ENCODE results near the gene DNAH2.

DNAH2 gene

DNA sequence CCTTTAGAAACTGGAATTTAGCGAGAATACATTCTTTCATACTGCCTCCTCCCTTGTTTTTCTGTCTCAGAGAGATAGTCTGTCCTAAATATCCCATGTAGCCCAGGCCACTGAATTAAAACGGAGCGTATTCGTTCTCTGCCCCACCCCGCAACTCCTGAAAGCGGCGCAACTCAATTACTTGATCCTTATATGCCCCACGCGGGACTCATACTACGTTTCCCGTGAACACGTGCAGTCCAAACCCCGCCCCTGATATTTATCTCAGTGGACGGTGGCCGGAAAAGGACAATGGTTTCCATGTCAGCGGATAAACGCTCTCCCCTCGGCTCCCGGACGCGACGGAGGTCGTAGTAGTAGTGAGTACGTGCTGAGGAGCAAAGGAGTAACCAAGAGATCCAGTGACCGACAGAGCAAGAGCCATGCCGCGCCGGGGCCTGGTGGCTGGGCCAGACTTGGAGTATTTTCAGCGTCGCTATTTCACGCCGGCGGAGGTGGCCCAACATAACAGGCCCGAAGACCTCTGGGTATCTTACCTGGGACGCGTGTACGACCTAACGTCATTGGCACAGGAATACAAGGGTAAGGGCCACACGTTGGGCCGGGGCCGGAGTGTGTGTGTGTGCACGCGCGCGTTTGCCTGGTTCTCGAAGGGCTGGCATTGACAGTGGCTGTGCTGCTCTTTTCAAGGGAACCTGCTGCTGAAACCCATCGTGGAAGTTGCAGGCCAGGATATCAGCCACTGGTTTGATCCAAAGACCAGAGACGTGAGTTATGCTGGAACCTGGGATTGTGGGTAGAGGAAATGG, 140.4 kb downstream of the DNAH2 start, which contains the start of gene CYB5D1 (continued):
- TF ChIP-seq ZNF692 (tag by site-specific recombination; IDR thresholded peaks at IDR 0.05) = peak; percentile 30; the same call in 1 of the 2 replicates
- TF ChIP-seq INSM2 (tag by site-specific recombination; IDR thresholded peaks at IDR 0.05) = peak; percentile 9; the same call in 1 of the 2 replicates
- no peak for TF ChIP-seq KLF8 (tag by site-specific recombination; IDR thresholded peaks at IDR 0.05)
- TF ChIP-seq ZNF138 (tag by site-specific recombination; IDR thresholded peaks at IDR 0.05; ENCODE audit: borderline replicate concordance) = no peak
- no peak for TF ChIP-seq ZNF362 (tag by site-specific recombination; IDR thresholded peaks at IDR 0.05)
- no peak for TF ChIP-seq ZNF768 (tag by site-specific recombination; IDR thresholded peaks at IDR 0.05)
- no peak for TF ChIP-seq ZNF280C (tag by site-specific recombination; IDR thresholded peaks at IDR 0.05)
- TF ChIP-seq GLIS2 (tag by site-specific recombination; IDR thresholded peaks at IDR 0.05) = no peak
- no peak for TF ChIP-seq ZNF184 (tag by site-specific recombination; IDR thresholded peaks at IDR 0.05)
- TF ChIP-seq ZNF561 (tag by site-specific recombination; IDR thresholded peaks at IDR 0.05; ENCODE audit: borderline replicate concordance) = no peak
- TF ChIP-seq, protein P1, sequence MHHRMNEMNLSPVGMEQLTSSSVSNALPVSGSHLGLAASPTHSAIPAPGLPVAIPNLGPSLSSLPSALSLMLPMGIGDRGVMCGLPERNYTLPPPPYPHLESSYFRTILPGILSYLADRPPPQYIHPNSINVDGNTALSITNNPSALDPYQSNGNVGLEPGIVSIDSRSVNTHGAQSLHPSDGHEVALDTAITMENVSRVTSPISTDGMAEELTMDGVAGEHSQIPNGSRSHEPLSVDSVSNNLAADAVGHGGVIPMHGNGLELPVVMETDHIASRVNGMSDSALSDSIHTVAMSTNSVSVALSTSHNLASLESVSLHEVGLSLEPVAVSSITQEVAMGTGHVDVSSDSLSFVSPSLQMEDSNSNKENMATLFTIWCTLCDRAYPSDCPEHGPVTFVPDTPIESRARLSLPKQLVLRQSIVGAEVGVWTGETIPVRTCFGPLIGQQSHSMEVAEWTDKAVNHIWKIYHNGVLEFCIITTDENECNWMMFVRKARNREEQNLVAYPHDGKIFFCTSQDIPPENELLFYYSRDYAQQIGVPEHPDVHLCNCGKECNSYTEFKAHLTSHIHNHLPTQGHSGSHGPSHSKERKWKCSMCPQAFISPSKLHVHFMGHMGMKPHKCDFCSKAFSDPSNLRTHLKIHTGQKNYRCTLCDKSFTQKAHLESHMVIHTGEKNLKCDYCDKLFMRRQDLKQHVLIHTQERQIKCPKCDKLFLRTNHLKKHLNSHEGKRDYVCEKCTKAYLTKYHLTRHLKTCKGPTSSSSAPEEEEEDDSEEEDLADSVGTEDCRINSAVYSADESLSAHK (tag by site-specific recombination; IDR thresholded peaks at IDR 0.05) = no peak
- TF ChIP-seq, protein P2, sequence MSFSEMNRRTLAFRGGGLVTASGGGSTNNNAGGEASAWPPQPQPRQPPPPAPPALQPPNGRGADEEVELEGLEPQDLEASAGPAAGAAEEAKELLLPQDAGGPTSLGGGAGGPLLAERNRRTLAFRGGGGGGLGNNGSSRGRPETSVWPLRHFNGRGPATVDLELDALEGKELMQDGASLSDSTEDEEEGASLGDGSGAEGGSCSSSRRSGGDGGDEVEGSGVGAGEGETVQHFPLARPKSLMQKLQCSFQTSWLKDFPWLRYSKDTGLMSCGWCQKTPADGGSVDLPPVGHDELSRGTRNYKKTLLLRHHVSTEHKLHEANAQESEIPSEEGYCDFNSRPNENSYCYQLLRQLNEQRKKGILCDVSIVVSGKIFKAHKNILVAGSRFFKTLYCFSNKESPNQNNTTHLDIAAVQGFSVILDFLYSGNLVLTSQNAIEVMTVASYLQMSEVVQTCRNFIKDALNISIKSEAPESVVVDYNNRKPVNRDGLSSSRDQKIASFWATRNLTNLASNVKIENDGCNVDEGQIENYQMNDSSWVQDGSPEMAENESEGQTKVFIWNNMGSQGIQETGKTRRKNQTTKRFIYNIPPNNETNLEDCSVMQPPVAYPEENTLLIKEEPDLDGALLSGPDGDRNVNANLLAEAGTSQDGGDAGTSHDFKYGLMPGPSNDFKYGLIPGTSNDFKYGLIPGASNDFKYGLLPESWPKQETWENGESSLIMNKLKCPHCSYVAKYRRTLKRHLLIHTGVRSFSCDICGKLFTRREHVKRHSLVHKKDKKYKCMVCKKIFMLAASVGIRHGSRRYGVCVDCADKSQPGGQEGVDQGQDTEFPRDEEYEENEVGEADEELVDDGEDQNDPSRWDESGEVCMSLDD (tag by site-specific recombination; IDR thresholded peaks at IDR 0.05) = 0 out of 2 replicates have a peak, but pooled peaks have one; percentile 34
- peak; percentile 41; the same call in 1 of the 2 replicates for TF ChIP-seq ZSCAN18 (tag by site-specific recombination; IDR thresholded peaks at IDR 0.05)
- TF ChIP-seq ZNF76 (tag by site-specific recombination; IDR thresholded peaks at IDR 0.05; ENCODE audit: borderline replicate concordance, low read depth) = peak; percentile 95
- TF ChIP-seq ZNF626 (tag by site-specific recombination; IDR thresholded peaks at IDR 0.05) = no peak
- TF ChIP-seq ZNF558 (tag by site-specific recombination; IDR thresholded peaks at IDR 0.05) = no peak; the same call in 1 of the 2 replicates
- no peak; the same call in 1 of the 2 replicates for TF ChIP-seq ZNF391 (tag by site-specific recombination; IDR thresholded peaks at IDR 0.05; ENCODE audit: borderline replicate concordance, low read depth)
- TF ChIP-seq, protein P3, sequence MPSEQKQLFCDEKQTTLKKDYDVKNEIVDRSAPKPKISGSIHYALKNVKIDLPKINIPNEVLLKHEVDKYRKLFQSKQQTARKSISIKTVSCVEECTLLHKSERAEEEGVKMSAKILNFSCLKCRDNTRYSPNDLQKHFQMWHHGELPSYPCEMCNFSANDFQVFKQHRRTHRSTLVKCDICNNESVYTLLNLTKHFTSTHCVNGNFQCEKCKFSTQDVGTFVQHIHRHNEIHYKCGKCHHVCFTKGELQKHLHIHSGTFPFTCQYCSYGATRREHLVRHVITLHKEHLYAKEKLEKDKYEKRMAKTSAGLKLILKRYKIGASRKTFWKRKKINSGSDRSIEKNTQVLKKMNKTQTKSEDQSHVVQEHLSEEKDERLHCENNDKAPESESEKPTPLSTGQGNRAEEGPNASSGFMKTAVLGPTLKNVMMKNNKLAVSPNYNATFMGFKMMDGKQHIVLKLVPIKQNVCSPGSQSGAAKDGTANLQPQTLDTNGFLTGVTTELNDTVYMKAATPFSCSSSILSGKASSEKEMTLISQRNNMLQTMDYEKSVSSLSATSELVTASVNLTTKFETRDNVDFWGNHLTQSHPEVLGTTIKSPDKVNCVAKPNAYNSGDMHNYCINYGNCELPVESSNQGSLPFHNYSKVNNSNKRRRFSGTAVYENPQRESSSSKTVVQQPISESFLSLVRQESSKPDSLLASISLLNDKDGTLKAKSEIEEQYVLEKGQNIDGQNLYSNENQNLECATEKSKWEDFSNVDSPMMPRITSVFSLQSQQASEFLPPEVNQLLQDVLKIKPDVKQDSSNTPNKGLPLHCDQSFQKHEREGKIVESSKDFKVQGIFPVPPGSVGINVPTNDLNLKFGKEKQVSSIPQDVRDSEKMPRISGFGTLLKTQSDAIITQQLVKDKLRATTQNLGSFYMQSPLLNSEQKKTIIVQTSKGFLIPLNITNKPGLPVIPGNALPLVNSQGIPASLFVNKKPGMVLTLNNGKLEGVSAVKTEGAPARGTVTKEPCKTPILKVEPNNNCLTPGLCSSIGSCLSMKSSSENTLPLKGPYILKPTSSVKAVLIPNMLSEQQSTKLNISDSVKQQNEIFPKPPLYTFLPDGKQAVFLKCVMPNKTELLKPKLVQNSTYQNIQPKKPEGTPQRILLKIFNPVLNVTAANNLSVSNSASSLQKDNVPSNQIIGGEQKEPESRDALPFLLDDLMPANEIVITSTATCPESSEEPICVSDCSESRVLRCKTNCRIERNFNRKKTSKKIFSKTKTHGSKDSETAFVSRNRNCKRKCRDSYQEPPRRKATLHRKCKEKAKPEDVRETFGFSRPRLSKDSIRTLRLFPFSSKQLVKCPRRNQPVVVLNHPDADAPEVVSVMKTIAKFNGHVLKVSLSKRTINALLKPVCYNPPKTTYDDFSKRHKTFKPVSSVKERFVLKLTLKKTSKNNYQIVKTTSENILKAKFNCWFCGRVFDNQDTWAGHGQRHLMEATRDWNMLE (tag by site-specific recombination; conservative IDR thresholded peaks at IDR 0.05; ENCODE audit: low read depth) = no peak; the same call in 1 of the 2 replicates

Measured in HEK293 (cell line).